HG03196 (cell line): ENCODE results near the gene ERCC5.

Experiments used
- ATAC-seq: cut with Tn5 transposase; IDR thresholded peaks from one replicate; pipeline ENCODE4 v1.9.1; 2021; ENCODE audit not compliant: unreplicated experiment

Gene ERCC5

GRCh38 chr13:102845630-102846260 lies at the start of gene ERCC5:
Gene ERCC5, plus strand, starts transcription at chr13:102846032. Its CDS starts 235 bp downstream, at chr13:102846267.
- ATAC-seq, result peak; percentile 89

- ATAC-seq, result peak; percentile 88
Measured at GRCh38 chr13:102798581-102799425, 47.0 kb upstream of the ERCC5 start, which contains the start of the genes BIVM and POGLUT2. Gene BIVM, plus strand, starts transcription at chr13:102799119. Its CDS starts 8,149 bp downstream, at chr13:102807268. Gene POGLUT2, minus strand, starts transcription at chr13:102798976. Its CDS starts 306 bp downstream, at chr13:102798670.

- peak; percentile 6 for ATAC-seq
Measured at GRCh38 chr13:102799426-102800144, 46.2 kb upstream of the ERCC5 start.

- ATAC-seq, result peak; percentile 80
Measured at GRCh38 chr13:102800145-102801041, 45.4 kb upstream of the ERCC5 start.

GRCh38 chr13:102805680-102806079 lies 40.2 kb upstream of the ERCC5 start:
- ATAC-seq, result no peak

GRCh38 chr13:102807699-102808098 lies 38.1 kb upstream of the ERCC5 start:
- ATAC-seq, result no peak

- ATAC-seq, result no peak
Measured at GRCh38 chr13:102812611-102813287, 33.1 kb upstream of the ERCC5 start.

GRCh38 chr13:102814025-102814607 lies 31.7 kb upstream of the ERCC5 start:
- no peak for ATAC-seq

GRCh38 chr13:102814793-102815192 lies 31.0 kb upstream of the ERCC5 start:
- no peak for ATAC-seq

GRCh38 chr13:102815788-102816187 lies 30.0 kb upstream of the ERCC5 start:
- no peak for ATAC-seq

- ATAC-seq, result no peak
Measured at GRCh38 chr13:102816708-102817107, 29.1 kb upstream of the ERCC5 start.

- ATAC-seq, result no peak
Measured at GRCh38 chr13:102817241-102817640, 28.6 kb upstream of the ERCC5 start.

- ATAC-seq, result no peak
Measured at GRCh38 chr13:102817907-102818306, 27.9 kb upstream of the ERCC5 start.

GRCh38 chr13:102825400-102825799 lies 20.4 kb upstream of the ERCC5 start:
- no peak for ATAC-seq

GRCh38 chr13:102825921-102826706 lies 19.7 kb upstream of the ERCC5 start:
- no peak for ATAC-seq

- no peak for ATAC-seq
Measured at GRCh38 chr13:102830646-102831045, 15.2 kb upstream of the ERCC5 start.

- no peak for ATAC-seq
Measured at GRCh38 chr13:102836471-102836870, 9.4 kb upstream of the ERCC5 start.

- no peak for ATAC-seq
Measured at GRCh38 chr13:102838273-102838672, 7.6 kb upstream of the ERCC5 start.

- no peak for ATAC-seq
Measured at GRCh38 chr13:102838982-102839381, 6.8 kb upstream of the ERCC5 start.
